HG03103 (cell line): ENCODE results near the gene SCG3.

ENCODE experiments used
- ATAC-seq: cut with Tn5 transposase; IDR thresholded peaks from one replicate; pipeline ENCODE4 v1.9.1; 2021; ENCODE audit warnings: low read depth; ENCODE audit not compliant: unreplicated experiment

SCG3 gene

DNA sequence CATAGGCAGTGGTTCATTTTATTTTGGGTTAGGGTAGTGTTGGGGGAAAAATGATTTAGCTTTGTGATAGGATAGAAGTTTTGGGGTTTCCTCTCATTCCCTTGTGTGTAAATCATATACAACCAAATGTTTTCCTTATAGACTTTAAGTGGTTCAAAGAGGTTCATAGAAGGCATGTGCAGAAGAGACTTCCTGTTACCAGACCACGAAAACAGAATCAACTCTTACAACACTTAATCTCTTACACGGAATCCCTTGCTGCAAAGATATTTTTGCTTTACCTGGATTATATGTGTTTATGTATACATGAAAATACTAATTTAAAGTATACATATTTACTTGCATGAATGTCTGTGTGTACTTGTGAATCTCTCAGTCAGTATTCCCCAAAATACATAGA is 73.0 kb downstream of the SCG3 start:
- ATAC-seq: no peak

DNA sequence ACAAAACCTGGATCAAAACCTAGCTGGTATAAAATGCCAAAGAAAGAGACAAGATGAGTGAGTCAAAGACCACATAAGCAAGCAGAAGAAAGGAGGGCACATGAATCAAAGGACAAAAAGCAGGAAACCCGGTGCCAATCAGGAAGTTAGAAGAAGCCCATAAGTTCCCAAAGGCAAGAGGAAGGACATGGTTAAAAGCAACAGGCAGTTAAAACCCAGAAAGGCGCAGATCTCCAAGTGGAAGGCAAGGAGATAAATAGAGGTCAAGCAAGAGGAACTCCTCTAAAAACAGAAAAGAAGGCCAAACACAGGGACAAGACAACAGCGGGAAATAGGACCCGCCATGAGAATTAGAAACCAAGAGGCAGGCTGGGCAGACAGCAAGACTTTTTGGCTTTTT is 74.5 kb downstream of the SCG3 start:
- ATAC-seq: no peak

DNA sequence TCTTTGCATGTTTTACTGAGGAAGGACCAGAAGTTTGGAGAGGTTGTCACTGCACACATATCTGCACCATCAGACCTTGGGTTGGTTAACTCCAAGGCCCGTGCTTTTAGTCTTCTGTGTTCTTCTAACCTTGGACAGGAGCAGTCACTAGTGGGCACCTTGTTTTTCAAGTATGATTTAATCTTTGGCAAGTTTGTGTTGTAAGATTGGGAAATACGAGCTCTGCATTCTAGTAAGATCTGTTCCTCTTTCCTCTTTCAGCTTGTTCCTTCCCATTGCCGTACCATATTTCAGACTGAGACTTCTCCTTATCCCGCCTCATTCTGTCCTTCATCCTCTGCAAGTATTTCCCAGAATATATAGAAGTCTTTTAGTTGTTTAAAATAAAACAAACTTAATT is 75.2 kb downstream of the SCG3 start:
- no peak for ATAC-seq

DNA sequence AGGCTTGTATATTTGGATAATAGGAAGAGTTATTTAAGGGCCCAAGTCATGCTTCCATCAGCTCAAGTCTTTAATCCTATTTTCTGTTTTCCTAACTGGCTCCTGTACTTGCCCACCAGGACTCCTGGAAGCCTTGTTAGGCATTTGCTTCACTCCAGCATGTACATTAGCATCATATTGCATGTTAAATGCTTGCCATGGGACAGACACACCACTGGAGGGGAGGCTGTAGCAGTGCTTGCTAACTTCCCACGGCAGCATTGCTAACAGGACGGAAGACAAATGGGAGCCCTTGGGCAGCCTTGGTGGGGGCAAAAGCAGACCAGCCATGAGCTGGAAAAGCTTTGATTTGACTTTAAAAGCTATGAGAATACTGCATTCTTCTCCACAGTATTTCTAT is 76.1 kb downstream of the SCG3 start:
- no peak for ATAC-seq

- no peak for ATAC-seq
Measured at GRCh38 chr15:51758645-51759044, 77.3 kb downstream of the SCG3 start.

DNA sequence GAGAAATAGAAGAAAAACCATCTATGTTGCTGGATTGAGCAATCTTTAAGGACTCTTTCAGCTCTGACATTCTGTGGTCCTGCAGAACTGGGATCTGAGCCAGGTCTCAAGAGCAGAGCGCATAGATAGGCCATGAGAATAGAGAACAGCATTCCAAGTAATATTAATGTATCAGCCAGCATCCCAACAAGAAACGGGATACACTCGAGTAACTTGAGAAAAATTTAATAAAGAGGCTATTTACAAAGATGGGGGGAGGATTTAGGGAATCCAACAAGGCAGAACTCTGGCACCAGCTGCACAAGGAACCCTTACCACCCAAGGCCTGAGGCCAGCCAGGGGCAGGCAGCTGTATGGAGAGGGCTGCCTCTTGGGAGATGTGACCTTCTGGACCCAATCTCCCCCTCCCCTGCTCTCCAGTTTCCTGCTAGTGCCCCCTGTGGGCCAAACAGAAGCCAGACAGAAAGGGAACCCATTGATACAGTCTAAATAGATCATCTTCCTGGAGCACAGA is 78.3 kb downstream of the SCG3 start:
- no peak for ATAC-seq

DNA sequence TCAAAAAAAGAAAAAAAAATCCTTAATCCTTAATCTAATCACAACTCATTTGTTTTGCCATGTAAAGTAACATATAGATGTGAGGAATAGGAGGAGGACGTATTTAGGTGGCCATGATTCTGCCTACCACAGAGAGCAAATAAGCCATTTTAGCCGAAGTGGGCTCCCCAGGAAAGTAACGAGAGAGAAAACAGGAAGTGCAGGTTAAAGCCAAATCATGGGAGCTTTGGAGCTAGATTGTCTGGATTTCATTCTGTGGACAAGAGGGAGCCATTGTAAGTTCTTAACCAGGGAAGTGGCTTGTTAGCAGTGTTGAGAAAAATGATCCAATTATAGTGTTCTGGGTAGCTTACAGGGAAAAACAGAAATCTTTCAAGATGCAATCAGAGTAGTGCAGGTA is 79.5 kb downstream of the SCG3 start:
- ATAC-seq: no peak

GRCh38 chr15:51765751-51766150 is 84.4 kb downstream of the SCG3 start:
- ATAC-seq: no peak

DNA sequence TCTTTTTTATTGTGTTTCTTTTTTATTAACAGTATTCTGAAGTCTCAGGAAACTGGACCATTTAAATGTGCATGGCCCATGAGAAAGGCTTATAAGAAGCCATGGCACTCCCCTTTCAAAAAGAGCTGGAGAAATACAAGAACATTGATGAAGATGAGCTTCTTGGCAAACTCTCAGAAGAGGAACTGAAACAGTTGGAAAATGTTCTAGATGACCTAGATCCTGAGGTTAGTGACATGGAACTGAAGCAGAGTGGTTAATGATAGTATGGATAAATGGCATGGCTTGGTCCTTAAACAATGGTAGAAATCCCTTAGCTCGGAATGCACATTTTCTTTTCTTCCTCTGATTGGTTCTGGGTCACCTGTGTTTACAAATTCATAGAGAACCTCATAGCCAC is 85.0 kb downstream of the SCG3 start:
- ATAC-seq: no peak

- no peak for ATAC-seq
Measured at GRCh38 chr15:51768018-51768417, 86.7 kb downstream of the SCG3 start.
